Activated CD4-positive, alpha-beta T cell treated with anti-CD3 and anti-CD28 coated beads, Interleukin-2, amount 50 U/mL, for 24 hours (primary cell): ENCODE measurements around the gene SREBF2.
"Not testable (repeated sequence)": the region's sequence is repeated elsewhere in the genome, so short reads cannot be mapped to it uniquely, and the experiment has no call there.

ENCODE experiments used
- DNase-seq, 2 donors: peaks; one replicate each; pipeline ENCODE4 v3.0.0-alpha.2; 2020; ENCODE audit warnings: low read depth in 1 of 2, low spot score in 1 of 2

Gene SREBF2

DNA sequence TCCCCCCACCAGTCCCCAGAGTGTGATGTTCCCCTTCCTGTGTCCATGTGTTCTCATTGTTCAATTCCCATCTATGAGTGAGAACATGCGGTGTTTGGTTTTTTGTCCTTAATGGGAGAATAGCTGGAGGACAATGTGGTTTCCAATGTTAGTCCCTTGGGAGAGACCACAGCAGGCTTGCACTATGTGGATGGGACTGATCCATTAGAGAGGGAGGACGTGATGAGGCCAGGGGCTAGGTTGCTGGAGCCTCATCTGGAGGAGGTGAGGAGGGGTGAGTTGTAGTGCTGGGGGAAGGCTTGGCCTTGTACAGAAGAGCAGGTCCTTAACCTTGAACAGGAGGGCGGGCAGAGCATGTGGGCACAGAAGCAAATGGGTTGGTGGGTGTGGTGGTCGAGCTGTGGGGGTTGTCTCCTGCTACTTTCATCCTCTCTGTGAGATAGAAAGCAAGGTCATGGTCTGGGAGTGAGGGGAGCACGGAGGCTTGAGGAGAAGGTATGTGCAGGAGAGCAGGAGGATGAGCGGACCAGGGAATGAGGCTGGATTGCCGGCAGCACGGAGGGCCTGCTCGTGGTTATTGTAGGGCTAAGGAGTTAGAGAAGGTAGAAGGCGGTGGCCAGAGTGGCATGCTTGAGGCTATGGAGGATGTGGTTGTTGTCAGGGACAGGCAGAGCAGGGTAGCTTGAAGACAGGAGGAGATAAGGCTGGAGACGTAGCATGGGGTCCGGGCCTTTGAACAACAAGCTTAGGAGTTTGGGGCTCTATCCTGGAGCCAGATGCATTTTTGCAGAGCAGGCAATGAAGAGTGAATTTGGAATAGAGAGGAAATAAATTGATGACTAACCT lies 11.2 kb upstream of the SREBF2 start:
- DNase-seq, result no peak

DNA sequence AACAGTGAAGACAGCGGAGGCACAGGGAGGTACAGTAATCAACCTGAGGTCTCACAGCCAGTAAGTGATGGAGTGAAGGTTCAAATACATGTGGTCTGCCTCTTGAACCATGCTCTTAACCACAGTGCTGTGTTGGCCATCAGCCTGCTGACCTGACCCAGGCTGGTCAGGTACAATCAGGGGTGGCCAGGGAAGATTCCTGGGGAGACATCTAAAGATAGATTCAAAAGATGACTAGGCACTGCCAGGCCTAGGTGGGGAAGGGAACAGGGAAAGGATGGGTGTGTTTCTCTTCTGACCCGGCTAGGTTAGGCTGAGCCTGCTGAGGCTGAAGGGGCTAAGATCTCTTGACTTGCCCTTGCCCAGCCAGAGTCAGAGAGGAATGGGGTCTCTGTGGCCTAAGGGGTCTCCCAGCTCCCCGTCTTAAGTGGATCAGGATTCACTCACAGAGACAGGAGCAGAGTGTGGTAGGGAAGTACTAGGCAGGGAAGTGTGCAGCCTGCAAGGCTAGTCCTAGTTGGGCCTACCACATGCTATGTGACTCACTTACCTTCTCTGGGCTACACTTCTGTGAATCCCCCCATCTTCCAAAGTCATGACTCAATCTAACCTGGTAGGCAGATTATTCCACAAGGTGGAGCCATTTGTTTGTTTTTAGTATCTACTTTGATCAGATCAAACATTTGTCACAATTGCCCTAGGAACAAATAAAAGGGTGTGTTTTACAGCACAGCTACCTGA lies 10.4 kb upstream of the SREBF2 start:
- peak; percentile 26 to 68 for DNase-seq

DNA sequence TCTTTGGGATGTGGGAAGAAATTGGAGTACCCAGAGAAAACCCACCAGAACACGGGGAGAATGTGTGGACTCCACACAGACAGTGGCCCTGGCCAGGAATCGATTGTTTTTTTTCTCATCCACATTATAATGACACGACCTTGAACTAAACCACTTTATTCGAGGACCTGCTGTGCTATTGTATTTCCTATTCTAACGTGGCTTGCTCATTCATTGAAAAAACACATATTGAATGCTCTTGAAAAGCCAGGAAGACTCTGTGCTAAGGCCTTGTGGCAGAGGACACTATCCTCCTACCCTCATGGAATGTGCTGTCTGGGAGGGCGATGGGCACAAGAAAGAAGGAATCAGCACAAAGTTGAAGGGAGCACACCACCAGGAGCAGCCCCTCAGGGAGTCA lies 9.1 kb upstream of the SREBF2 start:
- no peak for DNase-seq

DNA sequence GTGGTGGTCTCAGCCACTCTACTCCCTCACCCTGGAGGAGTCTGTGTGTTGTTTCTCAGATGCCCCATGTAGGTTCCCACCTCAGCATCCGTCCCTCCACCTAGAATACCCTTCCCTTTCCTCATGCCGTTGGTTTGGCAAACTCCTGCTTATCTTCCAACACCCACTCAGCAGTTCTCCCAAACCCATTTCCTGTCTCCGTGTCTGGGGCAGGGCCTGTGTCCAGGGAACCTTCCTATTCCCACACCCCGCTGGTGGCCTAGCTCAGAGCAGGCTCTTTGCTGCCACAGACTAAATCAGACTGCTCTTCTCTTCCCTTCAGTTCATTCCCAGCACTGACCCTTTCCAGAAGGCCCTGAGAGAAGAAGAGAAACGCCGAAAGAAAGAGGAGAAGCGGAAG lies 7.5 kb upstream of the SREBF2 start:
- no peak for DNase-seq

DNA sequence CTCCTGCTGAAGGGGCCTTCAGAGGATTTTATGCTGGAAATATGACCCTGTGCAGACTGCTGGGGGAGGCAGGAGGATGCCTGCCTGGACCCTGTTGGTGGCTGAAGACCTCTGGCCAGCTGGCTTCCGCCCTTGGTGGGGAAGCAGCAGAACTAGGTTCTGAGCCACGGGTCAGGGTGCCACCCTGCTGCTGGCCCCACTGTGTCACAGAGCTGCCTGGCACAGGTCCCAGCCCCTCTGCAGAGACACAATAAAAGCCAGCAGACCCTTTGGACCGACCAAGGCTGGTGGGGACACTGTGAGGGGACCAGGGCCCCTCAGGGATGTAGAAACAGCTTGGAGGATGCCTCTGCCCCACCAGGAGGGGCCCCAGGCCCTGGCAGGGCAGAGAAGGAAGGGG lies 6.9 kb upstream of the SREBF2 start:
- DNase-seq, result no peak

DNA sequence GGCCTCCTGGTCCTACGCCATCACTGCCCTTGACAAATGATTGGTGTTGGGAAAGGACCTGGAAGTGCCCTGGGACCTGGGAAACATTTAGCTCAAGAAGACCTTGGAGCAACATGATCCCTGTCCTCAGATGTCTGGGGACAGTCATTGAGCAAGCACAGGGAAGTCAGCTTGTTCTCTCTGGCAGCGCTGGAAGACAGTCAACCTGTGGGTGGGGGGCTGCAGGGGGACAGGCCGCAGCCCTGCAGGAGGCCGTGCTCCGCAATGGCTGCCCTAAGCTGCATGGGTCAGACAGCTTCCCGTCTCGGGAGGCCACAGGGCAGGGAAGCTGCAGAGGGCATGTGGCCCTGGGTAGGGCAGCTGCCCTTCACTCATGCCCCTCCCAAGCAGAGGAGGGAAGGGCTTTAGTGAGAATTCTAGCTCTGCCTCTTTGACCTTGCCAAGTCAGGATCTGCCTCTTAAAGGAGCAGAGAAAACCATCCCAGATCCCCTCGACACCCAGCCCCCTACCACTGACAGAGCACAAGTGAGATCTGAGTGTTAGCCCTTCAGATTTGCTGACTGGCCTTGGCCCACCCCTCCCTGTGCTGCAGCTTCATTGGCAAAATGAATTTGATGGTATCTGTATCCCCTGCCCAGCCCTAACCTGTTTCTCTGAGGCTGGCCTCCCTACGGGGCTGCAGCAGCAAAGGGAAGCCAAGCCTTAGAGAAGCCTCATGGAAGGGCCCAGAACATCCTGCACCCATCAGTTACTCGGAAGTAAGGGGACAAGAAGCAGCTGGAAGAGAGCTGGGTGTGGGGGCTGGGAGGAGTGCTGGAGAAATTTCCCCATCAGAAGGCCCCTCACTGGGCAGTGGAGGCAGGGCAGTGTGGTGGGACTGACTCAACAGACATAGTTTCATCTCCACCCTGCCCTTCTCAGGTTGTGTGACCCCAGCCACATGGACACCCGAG lies 6.2 kb upstream of the SREBF2 start:
- DNase-seq, result no peak

DNA sequence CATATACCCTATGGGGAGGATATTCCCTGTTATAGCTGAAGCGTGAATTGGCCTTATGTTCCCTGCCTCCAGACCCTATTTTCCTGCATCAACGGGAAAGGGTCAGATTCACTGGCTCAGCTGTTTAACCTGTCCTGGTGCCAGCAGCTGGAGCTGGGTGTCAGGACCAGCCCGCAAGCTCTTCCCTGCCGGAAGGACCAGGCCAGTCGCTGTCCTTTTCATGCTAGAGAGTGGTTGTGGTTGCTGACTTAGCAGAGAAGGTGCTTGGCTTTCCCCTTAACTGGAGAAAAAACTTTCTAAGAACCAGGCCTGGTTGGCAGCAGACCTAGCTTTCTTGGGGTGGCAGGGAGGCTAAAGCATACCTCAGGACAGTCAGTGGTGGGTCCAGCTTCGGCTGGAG lies 5.2 kb upstream of the SREBF2 start:
- no peak for DNase-seq

DNA sequence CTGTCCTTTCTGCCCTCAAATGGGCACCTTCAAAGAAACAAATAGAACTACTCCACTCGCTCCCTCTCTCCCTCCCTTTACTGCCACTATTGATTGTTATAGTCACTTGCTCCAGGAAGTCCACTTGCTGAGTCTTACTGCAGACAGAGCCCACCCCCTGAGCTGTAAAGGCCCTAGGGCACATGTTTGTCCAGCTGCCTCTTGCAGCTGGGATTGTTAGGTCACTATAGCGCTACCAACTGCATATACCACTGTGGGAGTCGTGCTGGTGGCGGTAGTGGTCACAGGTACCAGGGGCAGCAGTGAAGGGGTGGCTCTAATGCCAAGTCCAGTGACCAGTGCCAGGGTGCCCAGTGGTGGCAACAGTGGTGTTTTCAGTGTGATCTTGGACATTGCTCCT lies 4.4 kb upstream of the SREBF2 start:
- no peak for DNase-seq

DNA sequence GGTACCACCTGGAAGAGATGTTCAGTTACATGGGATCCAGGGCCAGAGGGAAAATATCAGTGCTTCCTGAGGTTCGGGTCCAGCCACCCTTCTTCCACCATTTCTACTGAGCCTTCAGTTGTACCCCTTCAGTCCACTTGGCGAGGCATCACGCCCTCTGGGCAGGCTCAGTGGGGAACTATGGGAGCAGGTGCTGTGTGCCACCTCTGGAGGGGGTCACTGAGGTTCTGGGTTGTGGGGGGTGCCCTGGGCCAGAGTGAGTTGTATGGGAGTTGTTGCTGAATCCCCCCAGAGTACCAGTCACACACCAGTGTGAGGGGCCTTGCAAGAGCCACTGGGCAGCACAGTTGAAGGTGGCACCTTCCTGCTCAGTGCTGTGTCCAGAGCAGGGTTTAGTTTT lies 2.7 kb upstream of the SREBF2 start:
- DNase-seq, result no peak

DNA sequence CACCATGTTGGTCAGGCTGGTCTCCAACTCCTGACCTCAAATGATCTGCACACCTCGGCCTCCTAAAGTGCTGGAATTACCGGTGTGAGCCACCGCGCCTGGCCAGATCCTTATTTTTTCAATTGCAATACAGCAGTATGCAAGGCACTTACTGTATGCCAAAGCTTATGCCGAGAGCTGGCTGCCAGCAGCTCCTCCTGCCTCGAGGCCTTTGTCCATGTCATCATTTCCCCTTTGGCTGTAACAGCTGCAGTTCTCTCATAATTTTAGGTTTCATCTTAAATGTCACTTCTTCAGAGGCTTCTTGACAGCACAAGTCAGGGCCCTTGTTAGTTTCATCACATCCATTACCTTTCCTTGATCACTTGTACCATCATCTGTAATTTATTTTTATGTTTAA lies 1.5 kb upstream of the SREBF2 start:
- DNase-seq, result no peak

DNA sequence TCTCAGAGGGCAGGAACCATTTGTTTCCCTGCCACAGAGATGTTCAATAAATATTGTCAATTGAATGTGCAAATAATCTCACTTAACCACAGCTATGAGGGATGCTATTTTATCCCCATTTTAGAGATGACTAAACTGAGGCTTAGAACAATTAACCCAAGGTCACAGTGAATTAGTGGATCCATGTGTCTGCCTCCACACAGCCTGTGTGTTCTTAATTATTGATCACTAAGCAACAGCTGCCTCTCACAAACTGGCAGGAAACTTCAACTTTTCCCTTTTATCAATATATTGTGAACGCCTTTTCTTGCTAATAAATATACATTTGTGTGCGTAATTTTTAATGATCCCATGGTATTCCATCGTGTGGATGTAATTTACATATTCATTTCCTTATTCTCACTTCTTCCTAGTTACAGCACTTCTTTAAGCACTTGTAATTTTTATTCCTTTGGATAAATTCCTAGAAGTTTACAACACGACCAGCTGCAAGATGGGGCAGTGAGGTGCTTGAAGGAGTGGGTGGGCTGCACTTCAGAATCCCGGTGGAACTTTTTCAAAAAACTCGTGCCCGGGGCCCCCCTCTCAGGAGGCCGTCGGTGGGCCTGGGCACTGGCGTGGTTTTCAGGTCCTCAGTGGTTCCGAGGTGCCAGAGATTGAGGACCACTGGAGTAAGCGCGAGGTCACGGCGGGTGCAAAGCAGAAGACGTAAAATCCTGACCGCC lies 915 bp upstream of the SREBF2 start:
- DNase-seq, result no peak

DNA sequence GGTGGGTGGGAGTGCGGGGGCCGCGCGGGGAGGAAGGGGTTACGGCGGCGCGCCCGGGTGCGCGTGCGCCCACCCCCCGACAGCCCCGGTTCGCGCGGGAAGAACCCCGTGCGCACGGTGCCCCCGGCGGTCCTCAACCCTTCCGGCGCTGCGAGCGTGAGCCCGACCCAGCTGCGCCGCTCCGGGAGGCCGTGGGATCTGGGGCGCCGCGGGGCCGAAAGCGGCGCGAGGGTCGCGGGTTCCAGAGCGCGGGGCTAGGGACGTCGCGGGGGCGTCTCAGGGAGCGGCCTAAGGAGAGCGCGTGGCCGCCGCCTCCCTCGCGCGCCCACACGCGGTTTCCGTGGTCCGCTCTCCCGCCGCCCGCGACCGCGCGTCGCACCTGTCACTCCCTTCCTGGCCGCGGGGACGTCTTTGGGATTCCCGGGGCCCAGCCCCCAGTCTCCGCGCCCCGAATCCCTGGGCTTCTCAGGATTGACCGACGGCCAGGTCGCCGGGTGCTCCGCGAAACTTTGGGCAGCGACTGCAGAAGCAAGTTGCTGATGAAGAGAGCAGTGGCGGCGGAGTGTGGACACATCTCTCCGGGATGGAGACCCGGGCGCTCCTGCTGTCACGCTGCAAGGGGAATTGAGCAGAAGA lies 582 bp downstream of the SREBF2 start:
- DNase-seq, result peak in 1 of 2 donors; percentile 17

DNA sequence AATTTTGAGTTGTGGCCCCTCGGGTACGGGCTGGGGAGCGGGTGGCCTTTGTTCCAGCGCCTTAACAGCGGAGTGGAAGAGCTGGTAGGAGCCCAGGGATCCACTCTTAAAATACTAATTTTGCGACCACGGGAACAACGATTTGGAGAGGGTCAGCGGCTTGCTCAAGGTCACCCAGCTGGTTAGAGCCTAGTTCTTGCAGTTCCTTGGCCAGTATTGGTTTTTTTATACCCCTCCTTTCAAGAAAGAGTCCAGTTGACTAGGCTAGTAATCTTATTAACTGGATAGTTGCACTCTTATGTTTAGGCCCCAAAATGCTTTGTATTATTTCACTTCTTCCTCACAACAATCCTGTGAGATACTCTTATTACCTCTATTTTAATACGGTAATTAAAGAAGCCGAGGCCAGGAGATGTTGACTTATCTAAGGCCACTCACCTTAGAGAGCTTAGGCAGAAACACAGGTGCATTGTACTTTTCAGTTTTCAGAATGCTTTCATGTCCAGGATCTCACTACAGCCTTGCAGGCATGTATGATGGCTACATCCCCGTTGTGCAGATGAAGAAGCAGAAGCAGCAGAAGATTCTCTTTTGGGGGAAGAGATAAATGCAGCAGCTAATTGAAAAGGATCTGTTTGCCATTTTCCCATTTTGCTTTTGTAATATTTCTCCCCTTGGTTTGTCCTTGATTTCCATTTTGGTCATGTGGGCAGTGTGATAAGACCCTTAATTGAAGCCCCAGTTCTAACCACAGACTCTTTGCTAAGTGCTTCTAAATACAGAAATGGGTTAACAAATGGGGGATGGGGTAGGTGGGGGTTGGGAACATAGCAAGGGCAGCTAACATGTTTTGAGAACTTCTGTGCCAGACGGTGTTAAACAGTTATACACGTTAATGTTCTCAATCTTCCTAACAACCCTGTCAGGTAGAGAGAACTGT lies 1.4 kb downstream of the SREBF2 start:
- no peak for DNase-seq

DNA sequence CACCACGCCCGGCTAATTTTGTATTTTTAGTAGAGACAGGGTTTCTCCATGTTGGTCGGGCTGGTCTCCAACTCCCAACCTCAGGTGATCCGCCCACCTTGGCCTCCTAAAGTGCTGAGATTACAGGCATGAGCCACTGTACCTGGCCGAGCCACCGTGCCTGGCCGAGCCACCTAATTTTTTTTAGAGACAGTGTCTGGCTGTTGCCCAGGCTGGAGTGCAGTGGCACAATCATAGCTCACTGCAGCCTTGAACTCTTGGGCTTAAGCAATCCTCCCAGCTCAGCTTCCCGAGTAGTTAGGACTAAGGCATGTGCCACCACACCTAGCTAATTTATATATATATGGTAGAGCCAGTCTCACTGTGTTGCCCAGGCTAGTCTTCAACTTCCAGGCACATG lies 2.6 kb downstream of the SREBF2 start:
- DNase-seq, result not testable (repeated sequence)

DNA sequence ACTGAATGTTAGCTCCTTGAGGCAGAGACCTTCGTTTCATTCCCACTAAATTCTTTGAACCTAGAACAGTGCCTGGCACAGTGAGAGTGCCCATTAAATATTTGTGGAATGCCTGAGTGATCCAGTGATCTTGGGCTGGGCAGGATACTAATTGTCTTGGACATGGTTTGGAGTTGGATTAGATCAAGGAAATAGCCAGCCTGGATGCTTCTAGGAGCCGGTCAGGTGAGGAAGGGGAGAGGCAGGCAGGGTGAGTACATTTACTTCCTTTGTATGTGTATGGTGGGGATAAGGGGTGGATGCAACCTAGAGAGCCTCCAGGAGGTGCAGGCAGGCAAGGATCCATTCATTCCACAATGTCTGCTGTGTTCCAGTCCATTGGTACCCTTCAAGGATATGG lies 3.6 kb downstream of the SREBF2 start:
- no peak for DNase-seq

DNA sequence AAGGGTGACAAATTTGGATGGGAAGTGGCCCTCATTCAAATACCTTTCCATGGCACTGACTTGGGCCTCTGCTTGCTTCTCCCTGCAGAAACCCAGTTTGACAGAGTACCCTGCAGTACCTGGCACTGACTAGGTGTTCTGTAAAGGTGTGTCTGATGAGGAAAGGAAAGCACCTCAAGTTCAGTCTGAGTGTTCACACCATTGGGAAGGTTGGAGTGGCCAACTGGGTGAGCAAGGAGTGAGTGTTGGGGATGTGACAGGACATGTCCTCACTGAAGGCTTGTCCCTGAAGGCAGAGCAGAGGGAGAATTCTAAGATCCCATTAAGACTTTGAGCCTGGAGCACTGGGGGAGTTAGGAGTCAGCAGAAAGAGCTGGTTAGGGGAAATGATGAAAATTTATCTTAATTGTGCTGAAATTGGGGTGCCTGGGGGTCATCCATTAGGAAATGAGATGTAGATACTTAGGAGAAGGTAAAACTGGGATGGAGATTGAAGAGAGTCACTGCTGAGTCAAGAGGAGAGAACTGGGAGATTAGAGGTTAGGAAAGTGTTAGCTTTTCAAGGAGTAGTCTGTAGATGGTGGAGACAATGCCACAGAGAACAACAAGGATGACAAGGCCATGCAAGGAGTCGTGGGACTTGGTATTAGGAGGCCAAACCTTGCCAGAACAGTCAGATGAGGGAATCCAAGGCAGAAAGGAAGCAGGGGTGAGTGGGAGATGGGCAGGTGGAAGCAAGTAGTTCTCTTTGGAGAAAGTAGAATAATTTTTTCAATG lies 6.1 kb downstream of the SREBF2 start:
- DNase-seq, result no peak

DNA sequence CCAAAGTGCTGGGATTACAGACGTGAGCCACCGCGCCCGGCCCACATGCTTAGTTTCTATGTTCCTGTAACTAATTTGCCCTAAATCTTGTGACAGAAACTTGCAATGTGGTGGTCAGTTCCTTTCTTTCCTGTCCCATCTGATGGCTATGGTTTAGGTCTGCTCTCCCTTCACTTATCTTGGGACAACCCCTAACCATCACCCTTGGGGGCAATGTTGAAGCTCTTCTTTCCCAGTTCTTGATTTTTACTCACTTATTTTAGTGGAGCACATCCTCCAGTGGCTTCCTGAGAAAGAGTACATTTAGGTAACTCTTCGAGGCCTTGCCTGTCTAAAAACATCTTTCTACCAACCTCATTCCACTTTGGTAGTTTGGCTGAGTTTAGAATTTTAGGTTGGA lies 7.3 kb downstream of the SREBF2 start:
- no peak for DNase-seq

DNA sequence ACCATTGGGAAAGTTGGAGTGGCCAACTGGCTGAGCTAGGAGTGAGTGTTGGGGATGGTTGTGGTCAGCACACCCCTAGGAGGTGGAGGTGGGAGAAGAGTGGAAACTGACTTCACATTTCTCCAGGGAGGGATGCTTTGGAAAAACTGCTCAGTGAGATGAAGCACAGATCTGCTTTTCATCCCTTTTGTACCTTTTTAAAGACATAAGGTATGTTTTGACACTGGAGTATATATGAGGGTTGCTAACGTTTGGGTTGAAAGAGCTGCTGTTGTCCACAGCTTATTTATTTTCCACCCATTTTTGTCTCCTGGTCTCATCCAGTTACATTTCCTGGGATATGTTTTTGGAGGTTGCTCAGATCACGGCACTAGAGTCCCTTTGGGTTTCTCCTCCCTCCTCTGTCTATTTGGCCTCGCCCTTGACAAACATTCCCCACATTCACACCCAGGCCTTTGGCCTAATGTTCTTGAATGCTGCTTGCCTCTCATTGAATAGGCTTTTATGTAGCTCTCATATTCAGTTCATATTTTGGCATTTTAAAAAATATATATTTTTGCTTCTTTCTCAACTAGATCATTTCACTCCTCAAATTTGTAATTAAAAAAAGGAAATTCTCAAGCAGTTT lies 8.3 kb downstream of the SREBF2 start:
- no peak for DNase-seq
